ENCODE measurements around the gene C1QA.
A peak's percentile ranks its signal among the peaks of the same experiment; 100 is the strongest.

Gene C1QA, protein sequence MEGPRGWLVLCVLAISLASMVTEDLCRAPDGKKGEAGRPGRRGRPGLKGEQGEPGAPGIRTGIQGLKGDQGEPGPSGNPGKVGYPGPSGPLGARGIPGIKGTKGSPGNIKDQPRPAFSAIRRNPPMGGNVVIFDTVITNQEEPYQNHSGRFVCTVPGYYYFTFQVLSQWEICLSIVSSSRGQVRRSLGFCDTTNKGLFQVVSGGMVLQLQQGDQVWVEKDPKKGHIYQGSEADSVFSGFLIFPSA

DNA sequence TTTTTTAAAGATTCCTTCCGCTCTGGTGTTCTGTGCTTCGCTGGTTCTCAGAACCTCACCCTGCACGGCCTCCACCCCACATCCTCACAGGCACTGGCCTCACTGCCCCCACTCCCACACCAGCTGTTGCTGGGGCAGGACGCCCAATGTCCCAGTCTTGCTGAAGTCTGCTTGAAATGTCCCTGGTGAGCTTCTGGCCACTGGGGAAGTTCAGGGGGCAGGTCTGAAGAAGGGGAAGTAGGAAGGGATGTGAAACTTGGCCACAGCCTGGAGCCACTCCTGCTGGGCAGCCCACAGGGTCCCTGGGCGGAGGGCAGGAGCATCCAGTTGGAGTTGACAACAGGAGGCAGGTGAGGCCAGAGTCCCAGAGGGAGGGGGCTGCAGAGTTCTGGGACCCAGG, at the start of gene C1QA:
Gene C1QA (plus strand): TSS at position 276 of the 400 bp plus-strand sequence. CDS start 989 bp downstream, outside the sequence.
- no peak for DNase-seq

DNA sequence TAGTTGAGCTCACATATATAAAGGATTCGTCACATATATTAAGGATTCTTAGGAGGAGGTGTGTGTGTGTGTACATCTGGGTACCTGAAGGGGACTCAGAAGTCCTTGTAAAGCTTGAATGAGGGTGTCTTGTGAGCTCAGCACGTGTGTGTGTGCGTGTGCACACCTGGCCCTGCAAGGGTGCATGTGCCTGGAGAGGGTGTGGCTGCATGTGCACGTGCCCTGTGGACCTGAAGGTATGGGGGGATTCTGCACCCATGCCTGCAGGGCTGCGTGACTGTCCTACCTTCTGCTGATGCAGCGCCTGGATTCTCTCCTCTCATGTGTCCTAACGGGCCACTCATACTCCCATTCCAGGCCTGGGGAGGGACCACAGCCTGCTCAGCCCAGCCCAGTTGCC, 49.2 kb upstream of the C1QA start:
- no peak for DNase-seq

DNA sequence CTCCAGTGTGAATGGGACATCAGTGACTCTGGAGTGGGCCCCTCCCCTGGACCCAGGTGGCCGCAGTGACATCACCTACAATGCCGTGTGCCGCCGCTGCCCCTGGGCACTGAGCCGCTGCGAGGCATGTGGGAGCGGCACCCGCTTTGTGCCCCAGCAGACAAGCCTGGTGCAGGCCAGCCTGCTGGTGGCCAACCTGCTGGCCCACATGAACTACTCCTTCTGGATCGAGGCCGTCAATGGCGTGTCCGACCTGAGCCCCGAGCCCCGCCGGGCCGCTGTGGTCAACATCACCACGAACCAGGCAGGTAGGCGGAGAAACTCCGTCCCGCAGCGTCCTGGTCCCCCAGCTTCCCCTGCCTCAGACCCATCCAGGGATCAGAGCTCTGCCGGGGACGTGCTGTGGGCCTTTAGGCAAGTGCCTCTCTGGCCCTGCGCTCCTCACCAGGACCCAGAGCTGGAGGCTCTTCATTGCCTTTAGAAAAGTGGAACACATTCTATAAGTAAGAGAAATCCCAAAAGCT, 47.5 kb upstream of the C1QA start:
- no peak for DNase-seq

DNA sequence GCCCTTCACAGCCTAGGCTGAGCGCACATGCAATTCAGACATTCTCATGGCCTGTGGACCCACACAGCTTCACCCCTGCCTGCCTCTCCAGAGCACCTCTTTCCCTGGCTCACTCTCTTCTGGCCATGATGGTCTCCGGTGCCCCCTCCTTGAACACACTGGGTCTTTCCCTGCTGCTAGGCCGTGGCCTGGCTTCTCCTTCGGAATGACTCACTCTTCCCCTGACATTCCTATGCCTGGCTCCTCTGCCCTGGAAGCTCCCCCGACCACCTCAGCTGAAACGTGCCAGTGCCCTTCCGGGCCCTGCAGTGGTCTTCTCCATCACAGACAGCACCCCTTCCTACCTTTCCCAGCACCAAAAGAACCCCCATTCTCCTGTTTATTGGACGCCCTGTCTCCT, 44.9 kb upstream of the C1QA start:
- DNase-seq: no peak

DNA sequence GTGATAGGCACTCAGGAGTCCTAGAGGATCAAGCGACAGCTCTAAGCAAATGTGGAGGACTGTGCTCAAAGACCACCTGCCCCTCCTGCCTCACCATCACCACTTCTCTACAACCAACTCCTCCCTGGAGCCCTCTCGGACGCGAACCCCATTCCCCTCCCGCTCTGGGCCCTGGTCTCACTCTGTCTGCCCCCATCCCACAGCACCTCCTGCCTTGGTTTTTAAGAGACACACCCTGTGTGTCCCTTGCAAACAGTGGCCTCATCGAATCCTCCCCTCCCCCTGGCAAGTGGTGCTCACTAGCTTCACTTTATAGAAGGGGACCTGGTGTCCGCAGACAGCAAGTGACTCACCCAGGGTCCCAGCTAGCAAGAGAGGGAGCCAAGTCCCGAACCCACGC, 44.4 kb upstream of the C1QA start:
- DNase-seq: no peak

DNA sequence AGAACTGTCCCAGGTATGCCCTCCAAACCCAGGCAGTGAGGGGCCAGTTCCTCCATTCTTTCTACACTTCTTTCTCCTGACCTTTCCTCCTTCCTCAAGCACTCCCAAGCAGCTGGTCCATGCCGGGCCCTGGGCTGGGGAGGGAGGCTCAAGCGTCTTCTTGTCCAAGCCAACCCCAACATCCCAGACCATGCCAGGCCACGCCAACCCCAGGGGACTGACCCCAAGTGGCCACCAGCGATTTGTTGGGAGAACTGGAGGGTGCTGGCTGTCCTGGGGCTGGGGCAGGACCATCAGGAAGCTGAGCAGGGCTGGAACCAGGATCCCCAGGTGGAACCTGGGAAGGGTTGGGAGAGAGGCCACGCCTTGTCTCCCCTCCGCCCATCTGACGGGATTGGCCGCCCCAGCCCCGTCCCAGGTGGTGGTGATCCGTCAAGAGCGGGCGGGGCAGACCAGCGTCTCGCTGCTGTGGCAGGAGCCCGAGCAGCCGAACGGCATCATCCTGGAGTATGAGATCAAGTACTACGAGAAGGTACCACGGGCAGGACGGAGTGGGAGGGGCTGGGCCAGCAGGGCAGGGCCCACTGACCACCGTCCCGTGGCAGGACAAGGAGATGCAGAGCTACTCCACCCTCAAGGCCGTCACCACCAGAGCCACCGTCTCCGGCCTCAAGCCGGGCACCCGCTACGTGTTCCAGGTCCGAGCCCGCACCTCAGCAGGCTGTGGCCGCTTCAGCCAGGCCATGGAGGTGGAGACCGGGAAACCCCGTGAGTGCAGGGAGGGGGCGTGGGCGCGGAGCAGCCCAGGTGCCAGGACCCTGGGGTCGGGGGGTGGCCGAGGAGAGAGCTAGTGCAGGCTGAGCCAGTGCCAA, 43.3 kb upstream of the C1QA start:
- no peak for DNase-seq

DNA sequence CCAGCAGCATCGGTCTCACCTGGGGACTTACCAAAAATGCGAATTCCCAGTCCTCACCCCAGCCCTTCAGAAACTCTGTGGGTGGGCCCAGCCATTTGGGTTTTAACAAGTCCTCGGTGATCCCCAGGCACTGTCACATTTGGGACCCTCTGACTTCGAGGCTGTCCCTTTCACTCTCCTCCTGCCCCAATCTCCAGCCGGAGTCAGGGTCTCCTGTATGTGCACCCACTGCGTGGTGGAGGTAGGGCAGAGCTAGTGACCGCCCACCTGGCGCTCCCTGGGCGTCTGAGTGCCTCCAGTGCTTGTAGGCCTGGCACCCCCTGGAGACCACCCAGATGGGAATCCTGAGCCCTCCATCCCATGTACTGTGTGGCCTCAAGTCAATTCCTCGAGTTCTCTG, 42.0 kb upstream of the C1QA start:
- DNase-seq: no peak

DNA sequence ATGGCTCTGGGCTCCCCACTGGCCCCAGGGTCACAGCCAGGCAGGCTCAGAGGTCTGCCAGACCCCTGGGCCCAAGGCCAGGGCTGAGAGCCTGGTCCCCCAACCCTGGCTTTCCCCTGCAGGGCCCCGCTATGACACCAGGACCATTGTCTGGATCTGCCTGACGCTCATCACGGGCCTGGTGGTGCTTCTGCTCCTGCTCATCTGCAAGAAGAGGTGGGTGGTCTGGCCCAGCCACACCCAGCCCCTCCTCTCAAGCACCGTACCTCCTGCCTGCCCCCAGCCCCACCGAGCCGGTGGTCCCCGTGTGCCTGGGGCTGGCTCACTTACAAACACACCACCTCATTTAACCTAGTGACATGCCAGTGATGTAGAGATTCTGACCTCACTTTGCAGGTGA, 41.3 kb upstream of the C1QA start:
- no peak for DNase-seq

DNA sequence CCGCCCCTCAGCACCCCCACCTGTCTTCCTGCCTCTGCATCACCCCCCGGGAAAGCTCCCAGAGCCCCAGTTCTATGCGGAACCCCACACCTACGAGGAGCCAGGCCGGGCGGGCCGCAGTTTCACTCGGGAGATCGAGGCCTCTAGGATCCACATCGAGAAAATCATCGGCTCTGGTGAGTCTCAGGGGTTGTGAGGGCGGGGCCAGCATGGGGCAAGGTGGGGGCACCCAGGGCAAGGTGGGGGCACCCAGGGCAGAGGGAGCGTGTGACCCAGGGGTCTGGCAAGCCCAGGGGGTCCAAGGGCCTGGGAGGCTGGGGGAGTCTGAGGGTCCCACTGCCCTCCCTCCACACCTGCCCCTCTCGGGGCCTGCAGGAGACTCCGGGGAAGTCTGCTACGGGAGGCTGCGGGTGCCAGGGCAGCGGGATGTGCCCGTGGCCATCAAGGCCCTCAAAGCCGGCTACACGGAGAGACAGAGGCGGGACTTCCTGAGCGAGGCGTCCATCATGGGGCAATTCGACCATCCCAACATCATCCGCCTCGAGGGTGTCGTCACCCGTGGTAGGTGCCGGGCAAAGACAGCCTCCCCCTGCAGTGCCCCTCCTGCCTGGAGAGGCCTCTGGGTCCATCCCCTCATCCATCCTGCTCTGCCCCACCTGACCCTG, 39.0 kb upstream of the C1QA start:
- DNase-seq: no peak

DNA sequence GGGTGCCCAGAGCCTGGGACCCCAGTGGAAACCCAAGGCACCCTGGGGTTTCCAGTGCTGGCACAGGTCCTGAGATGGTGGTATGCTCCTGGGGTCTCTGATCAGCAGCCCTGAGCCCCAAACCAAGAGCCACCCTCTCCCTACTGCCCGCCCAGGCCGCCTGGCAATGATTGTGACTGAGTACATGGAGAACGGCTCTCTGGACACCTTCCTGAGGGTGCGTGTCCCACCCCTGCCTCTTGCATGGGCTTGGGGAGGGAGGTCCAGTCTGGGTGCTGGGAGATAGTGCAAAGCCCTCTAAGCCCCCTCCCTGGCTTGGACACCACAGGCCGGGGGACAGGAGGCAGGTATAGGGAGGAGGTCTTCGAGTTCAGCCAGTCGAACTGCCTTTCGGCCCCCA, 38.4 kb upstream of the C1QA start:
- no peak for DNase-seq

DNA sequence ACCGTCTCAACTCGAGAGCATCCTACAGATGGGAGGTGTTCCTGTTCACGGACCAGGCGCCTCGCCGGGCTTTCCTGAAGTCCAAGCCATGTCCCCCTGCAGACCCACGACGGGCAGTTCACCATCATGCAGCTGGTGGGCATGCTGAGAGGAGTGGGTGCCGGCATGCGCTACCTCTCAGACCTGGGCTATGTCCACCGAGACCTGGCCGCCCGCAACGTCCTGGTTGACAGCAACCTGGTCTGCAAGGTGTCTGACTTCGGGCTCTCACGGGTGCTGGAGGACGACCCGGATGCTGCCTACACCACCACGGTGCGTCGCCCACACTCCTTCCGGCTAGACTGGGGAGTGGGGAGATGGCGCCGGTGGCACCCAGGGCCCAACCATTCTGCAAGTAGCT, 37.7 kb upstream of the C1QA start:
- no peak for DNase-seq

DNA sequence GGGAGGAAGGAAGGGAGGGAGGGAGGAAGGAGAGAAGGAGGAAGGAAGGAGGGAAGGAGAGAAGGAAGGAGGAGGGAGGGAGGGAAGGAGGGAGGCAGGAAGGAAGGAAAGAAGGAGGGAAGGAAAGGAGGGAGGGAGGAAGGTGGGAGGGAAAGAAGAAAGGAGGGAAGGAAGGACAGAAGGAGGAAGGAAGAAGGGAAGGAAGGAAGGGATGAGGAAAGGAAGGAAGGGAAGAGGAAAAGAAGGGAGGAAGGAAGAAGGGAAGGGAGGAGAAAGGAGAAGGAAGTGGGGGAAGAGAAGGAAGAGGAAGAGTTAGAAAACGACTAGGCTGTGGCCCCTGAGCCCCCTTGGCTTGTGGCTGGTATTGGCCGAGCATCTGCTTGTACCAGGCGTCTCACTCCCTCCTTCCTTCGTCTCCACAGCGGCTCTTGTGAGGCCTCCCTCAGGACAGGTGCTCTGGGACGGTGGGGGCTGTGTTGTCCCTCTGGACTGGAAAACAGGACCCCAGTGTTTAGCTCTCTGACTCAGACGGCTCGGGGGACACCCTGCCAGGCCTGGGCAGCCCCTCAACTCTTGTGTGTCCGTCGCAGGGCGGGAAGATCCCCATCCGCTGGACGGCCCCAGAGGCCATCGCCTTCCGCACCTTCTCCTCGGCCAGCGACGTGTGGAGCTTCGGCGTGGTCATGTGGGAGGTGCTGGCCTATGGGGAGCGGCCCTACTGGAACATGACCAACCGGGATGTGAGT, 36.2 kb upstream of the C1QA start:
- DNase-seq: no peak

DNA sequence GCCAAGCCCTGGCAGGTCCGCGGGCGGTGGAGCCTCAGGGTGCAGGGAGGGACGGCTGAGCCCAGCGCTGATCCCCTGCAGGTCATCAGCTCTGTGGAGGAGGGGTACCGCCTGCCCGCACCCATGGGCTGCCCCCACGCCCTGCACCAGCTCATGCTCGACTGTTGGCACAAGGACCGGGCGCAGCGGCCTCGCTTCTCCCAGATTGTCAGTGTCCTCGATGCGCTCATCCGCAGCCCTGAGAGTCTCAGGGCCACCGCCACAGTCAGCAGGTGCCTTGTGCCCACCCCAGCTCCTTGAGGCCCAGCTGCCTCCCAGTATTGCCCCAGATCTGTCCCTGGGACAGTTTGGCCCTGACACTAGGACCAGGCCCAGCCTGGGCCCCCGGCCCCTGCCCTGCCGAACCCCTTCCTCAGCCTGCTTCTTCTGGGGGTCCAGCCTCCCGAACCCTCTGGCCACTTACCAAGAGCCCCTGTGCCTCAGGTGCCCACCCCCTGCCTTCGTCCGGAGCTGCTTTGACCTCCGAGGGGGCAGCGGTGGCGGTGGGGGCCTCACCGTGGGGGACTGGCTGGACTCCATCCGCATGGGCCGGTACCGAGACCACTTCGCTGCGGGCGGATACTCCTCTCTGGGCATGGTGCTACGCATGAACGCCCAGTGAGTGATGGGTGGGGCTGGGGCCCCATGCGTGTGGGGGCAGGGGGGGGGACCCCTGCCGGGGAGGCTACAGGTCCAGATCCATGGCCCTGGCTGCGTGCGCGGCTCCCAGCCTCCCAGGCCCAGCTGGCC, 35.4 kb upstream of the C1QA start:
- no peak for DNase-seq

DNA sequence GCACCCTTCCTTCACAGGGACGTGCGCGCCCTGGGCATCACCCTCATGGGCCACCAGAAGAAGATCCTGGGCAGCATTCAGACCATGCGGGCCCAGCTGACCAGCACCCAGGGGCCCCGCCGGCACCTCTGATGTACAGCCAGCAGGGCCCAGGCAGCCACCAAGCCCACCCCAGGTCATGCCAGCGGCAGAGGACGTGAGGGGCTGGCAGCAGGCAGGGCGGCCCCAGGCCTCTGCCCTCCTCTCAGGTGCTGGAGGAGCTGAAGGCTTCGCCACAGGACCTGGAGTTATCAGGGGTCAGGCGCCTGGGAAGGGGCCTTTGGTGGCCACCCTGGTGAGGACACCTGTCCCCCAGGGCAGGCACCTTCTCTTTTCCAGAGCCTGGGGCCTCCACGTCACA, 34.8 kb upstream of the C1QA start:
- DNase-seq: no peak

DNA sequence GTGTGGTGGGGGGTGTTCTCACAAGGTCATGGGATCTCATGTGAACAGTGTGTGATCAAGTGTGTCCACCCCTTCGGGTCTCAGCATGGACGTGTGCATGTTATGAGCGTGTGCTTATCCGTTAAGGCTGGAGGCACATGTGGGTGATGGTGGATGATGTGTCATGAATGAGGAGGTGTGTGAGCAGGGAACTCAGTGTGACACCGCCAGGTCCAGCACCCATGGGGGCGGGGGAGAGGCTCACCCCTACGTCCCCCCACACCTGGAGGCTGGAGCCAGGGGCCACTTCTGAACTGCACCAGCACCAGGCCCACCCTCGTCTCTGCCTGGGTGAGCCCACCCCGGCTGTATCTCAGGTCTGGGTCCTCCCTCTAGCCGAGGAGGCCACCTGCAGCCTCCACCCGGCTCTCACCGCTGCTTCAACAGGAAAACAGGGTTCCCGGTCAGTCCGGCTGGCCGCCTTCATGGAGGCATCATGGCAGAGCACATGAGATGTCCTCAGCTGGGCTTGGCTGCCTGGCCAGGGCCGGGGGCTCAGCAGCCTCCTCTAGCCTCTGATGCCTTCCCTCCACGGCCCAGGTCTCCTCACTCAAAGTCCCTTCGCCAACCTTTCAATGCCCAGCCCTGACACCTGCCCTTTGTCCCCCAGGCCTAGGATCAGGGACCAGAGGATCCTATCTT, 34.2 kb upstream of the C1QA start:
- no peak for DNase-seq

DNA sequence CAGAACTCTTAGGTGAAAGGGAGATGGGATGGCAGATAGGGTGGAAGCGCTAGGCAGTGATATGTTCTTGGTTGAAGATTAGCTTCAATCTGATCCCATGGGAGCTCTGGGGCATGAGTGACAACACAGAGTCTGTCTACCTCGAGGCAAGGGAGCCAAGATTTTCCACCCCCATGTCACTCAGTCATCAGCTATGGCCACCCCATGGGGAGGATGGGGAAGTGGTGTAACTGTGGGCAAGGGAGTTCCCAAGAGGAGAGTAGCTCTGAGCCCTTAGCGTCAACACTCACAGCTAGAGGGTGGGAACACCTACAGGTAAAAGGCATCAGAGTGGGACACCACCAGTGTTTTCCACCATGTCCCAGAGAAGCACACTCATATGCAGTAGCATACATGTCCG, 30.3 kb upstream of the C1QA start:
- no peak for DNase-seq

DNA sequence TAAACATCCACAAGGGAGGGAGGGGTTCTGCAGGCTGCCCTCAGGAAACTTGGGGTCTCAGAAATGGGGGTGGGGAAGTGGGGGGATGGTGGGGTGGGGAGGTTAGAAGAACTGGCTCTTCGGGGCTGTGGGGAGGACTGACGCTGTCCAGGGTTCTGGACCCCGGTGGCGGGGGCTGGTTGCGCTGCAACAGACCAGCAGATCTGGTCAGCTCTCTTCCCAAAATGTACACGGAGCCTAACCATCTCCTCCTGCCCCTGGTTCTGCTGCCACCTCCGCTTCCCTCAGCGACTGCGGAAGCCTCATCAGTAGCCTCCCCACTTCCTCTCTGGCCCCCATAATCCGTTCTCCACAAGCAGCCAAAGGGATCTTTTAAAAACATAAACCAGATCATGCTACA, 29.3 kb upstream of the C1QA start:
- DNase-seq: no peak

DNA sequence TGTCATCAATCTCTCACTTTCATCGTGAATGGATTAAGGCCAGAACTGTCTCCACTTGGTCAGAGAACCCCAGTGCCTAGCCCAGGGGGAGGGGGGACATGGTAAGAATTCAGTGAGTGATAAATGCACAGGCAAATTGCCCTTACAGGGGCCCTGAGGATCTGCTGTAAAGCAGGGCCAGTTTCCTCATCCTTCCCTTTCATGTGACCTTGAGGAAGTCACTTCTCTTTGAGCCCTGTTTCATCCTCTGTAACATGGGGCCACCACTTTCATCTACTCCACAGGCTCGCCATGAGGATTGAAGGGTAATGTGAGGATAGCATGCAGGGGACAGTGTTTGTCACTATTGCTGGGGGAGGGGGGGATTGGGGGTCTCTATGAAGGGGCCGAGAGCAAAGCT, 28.1 kb upstream of the C1QA start:
- DNase-seq: no peak

DNA sequence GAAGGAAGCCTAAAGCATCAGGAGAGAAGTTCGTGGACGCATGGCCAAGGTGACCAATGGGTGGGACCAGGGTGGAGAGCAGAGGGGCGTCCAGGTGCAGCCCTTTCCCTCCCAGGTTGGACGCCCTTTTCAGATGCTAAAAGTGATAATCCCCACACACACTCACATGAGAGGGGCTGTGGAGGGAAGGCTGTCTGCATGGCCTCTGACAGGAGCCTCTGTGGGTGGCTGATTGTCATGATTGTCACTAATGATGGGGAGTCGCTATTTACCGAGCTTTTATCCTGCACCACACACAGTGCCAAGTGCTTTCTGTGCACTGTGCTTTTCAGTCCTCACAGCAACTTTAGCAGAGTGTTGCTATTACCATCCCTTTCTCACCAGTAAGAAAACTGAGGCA, 27.1 kb upstream of the C1QA start:
- no peak for DNase-seq

DNA sequence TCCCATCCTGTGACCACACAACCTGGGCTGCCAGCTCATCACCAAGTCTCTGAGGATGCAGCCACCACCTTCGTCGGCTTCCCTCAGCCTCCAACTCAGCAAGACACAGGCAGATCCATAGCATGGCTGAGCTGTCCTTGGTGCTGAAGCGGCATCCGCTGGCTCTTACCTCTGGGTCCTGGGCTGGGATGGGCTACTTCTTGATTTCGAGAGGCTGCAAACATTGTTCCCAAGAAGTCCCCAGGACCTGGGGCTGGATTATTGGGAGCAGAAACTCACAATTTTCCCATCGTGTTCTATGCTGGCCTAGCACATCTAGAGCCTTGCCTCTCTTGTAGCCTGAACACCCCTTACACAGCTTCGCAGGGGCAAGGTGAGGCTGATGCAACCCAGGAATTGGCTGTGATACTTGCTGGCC, 24.9 kb upstream of the C1QA start:
- peak; percentile 50 for DNase-seq
